HT-29 (cell line): ENCODE results near the gene L3MBTL1. TPM values are rescaled to one million over a fixed set of nuclear protein-coding genes. Genes with fewer than 3 reads are reported as not detected.

Experiments
- DNase-seq: peaks from one replicate; pipeline ENCODE4 v3.0.0-alpha.2; 2015; ENCODE audit warnings: low spot score
- small RNA-seq: library from RNA; depleted of rRNA; stranded (forward); fragments of <200 nt; gene quantifications from one replicate; pipeline ENCODE3, GENCODE V24; 2014
- total RNA-seq: library from RNA; depleted of rRNA; stranded (reverse); fragments of >200 nt; shearing (Covaris generic); gene quantifications from 2 replicates; pipeline ENCODE4 v1.2.3, GENCODE V29; 2014; rRNA removed

The L3MBTL1 gene
- total RNA-seq, 1 experiment from 2014 or later, result 9.9 TPM

DNA sequence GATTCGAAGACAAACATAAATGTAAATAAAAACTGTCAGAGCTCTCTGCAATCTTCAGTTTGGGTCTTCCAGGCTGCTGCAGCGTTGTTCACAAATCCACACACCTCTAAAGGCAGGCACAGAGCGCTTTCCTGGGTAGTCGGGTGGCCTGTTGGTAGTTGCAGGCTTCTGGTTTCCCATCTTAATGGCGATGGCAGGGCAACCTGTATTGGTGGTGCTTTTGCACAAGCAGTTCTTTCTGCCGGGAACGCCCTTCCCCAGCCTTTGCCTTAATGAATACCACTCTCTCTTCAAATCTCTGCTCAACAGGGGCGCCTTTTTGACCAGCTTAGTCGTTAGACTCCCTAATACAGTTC is 82.5 kb downstream of the L3MBTL1 start:
- DNase-seq, result no peak

DNA sequence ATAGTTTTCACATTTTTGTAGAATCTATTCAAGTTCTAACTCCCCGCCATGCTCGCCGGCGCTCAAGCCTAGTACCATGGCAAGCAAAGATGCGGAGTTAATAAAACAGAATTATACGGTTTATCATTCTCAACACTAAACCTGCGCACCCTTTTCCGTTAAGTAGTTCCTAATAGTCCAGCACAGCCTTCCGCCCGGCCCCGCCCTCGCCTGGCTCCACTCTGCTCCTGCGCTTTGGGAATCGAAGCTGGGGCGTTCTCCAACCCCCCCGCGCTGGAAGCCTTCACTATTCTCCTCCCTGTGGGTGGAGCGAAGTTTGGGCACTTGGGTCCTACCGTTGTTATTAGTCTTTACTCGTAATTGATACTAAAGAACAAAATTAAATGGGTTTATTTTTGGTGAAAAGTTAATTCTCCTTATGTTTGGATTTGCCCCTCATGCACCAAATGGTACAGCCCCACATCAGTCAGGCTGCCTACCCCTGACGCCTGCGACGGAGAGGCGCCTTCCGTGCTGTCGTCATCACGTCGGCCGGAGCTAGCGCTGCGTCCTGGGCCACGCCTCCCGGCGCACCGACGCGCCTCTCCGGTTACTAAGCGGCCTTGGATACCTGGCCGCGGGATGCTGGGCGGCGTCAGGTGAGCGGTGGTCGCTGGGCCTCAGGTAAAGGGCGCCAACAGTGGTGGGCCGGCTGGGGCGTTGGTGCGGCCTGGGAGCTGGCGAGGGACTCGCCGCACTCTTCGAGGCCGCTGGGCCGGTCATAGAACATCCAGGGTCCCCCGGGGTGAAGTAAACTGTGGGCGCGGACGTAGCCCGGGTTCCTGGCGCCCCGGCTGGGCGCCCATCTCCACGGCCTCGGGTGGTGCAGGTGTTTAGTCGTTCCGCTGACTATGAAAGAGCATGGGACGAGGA is 83.2 kb downstream of the L3MBTL1 start, which contains the start of gene IFT52:
IFT52 (plus strand) TSS at position 546 of the 912 bp plus-strand sequence. CDS start 3,762 bp downstream, outside the sequence.
- peak; percentile 99 for DNase-seq

Small RNAs within 50 kb of the gene (small RNA-seq; reads per million reads assigned to genes)
- gene RNU6-1251P, result not detected

Other genes starting within 250 kb of the L3MBTL1 start
- 68.8 and 78.6 TPM in 2 replicates for gene SRSF6, start 49.8 kb upstream of the L3MBTL1 start, total RNA-seq
- gene SGK2, start 51.3 kb downstream of the L3MBTL1 start, total RNA-seq, result 68.2 and 69.1 TPM in 2 replicates
- 19.9 and 25.5 TPM in 2 replicates for gene IFT52, start 83.2 kb downstream of the L3MBTL1 start, total RNA-seq
- 108 and 123 TPM in 2 replicates for gene MYBL2, start 159.4 kb downstream of the L3MBTL1 start, total RNA-seq
- not detected in 2 replicates for gene GTSF1L, start 219.3 kb downstream of the L3MBTL1 start, total RNA-seq